ENCODE results near the gene PRR36. TPM values are rescaled to one million over a fixed set of nuclear protein-coding genes. Genes with fewer than 3 reads are reported as not detected.

Gene PRR36
- polyA plus RNA-seq (2011; rRNA removed) (0.04 and 0.05 TPM in 2 replicates), polyA plus RNA-seq (2017; fragmentation: RNase III; extraction: RNeasy Plus Mini Kit Qiagen cat#74134 plus additional on column Dnase treatment) (0.22 to 0.35 TPM (median 0.30 TPM) in 3 replicates), polyA minus RNA-seq (2011; rRNA and poly(A)+ RNA removed) (0.12 TPM in 1 of 2 replicates, not detected in the other)
- 0.12 and 0.21 TPM in 2 replicates for polyA plus RNA-seq (2012; cell fraction: cytosol; rRNA removed)
- polyA plus RNA-seq (2012; cell fraction: nucleus; rRNA removed) = 0.37 and 0.41 TPM in 2 replicates

GRCh38 chr19:7874076-7874896 is at the start of gene PRR36:
TSS of gene PRR36 (minus strand) at chr19:7874390. CDS start at chr19:7873689, 701 bp downstream.
- H3K4me3 ChIP-seq = peak within 1 kb of the TSS; percentile 86
- peak within 1 kb of the TSS; percentile 78 to 87 for H3K27ac ChIP-seq
- FAIRE-seq = no peak
- no peak for TF ChIP-seq NR3C1 (IDR thresholded peaks at IDR 0.05)
- no peak for TF ChIP-seq MYC (IDR thresholded peaks at IDR 0.05; ENCODE audit: borderline replicate concordance, low read length)
- no peak for TF ChIP-seq ATOH8 (CRISPR knock-in tag; IDR thresholded peaks at IDR 0.05; ENCODE audit: low read depth)
- TF ChIP-seq FOSL2 (IDR thresholded peaks at IDR 0.05) = no peak
- no peak for TF ChIP-seq FOSL2 (CRISPR knock-in tag; IDR thresholded peaks at IDR 0.05)
- TF ChIP-seq TFCP2L1 (CRISPR knock-in tag; IDR thresholded peaks at IDR 0.05) = no peak
- TF ChIP-seq HOXB5 (CRISPR knock-in tag; IDR thresholded peaks at IDR 0.05) = no peak
- no peak for TF ChIP-seq REST (IDR thresholded peaks at IDR 0.05)
- TF ChIP-seq HEYL (CRISPR knock-in tag; IDR thresholded peaks at IDR 0.05) = no peak
- peak within 1 kb of the TSS; percentile 99 for H3K4me2 ChIP-seq
- peak in 1 of 2 experiments; percentile 56 for DNase-seq (ENCODE audit: low read depth in 1 of 2, low spot score in 1 of 2)
- POLR2A ChIA-PET = interaction anchor here (1.0 kb wide), 1 partner anchor 14 kb away, joined by 3 read pairs; the partner anchor contains the start of gene LRRC8E
- peaks cover 27% of the 10 kb centered on the region for H3K4me1 ChIP-seq
- H3K9me3 ChIP-seq = no peaks in the 10 kb centered on the region
- CTCF ChIA-PET = interaction anchor here (1.1 kb wide), 2 partner anchors 21 to 28 kb away, joined by 3 to 5 read pairs; no protein-coding TSS in a partner anchor
- ATAC-seq = peak in 1 of 2 experiments; percentile 16; a peak in 1 of 6 replicates
- WGBS (ENCODE audit: missing lambda C conversion rate) = 4% methylated on average over 4 of the region's 88 CpGs

- Histone ChIP-seq H3K4me1 (peaks cover 21% of the 10 kb centered on the region), H3K4me2 (no peak overlapping the region), H3K27ac (no peak overlapping the region), H3K9me3 (no peaks in the 10 kb centered on the region), H3K4me3 (no peak overlapping the region)
- POLR2A ChIA-PET = interaction anchor here (0.6 kb wide), 1 partner anchor 20 kb away, joined by 3 read pairs; the partner anchor contains the start of gene MAP2K7
- DNase-seq (ENCODE audit: low read depth in 1 of 2, low spot score in 1 of 2) (no peak), ATAC-seq (no peak), FAIRE-seq (no peak)
- TF ChIP-seq KDM5A (IDR thresholded peaks at IDR 0.05) (no peak), CBX2 (IDR thresholded peaks at IDR 0.05; ENCODE audit: borderline replicate concordance, low read depth) (no peak), POLR2A (IDR thresholded peaks at IDR 0.05; ENCODE audit: low read length) (no peak), CBX8 (IDR thresholded peaks at IDR 0.05) (no peak), HDAC2 (IDR thresholded peaks at IDR 0.05) (no peak), HOXB13 (CRISPR knock-in tag; IDR thresholded peaks at IDR 0.05; ENCODE audit: low read depth) (no peak), MYC (IDR thresholded peaks at IDR 0.05; ENCODE audit: borderline replicate concordance, low read length) (no peak), NFE2L2 (conservative IDR thresholded peaks at IDR 0.05; ENCODE audit: low read length) (no peak), EHMT2 (IDR thresholded peaks at IDR 0.05; ENCODE audit: low read depth) (no peak)
- CTCF ChIA-PET = interaction anchor here (0.7 to 2.5 kb wide), 6 partner anchors 8 to 71 kb away, joined by 3 to 17 read pairs (median 4); partner anchors contain the start of genes MAP2K7 and TIMM44
- WGBS (ENCODE audit: missing lambda C conversion rate) = 89% methylated on average over 30 of the region's 31 CpGs
Measured at GRCh38 chr19:7923295-7924191, 49.4 kb upstream of the PRR36 start.
